Measurements from ENCODE around the gene BEGAIN.

DNA sequence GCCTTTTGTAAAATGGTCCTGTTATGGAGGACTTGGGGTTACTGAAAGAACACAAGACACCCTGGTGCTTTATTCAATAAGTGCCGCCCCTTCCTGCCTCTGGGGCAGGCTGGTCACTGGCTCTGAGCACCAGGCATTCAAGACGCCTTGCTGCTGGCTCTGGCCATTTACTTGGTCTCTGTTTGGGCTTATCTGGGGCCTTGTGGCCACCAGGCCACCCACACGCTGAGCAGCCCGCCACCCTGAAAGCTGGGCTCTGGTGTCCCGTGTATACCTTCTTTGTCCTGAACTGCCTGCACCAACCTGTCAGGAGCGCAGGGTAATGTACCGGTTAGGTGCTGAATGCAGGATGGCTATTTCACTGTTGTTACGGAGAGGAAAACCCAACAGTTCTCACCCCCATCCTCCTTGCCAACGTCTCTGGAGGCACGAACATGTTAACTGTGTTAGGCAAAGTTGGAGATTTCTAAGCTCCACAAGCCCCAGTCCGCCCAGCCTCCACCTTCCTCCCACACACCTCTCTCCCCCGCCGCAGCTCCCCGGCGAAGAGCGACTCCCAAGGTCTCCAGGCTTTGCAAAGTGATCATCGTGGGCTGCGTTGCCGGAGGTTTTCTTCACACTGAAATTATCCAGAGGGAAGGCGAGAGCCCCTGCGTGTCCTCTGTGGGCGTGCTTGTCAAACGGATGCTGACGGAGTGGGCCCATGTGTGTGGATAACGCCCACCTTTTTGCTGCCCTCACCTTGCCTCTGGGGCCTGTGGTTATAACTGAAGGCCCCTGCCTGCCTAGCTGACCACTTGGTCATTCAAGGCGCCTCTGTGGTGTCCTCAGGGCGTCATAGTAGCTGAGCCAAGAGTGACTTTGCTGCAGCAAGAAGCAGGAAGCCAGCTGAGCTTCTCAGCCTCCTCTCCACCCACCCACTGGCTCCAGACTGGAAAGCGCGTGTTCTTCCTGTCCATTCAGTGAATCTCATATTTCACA is 18.8 kb upstream of the BEGAIN start:
- TF ChIP-seq CTCF (IDR thresholded peaks at IDR 0.05) (no peak), POLR2A (IDR thresholded peaks at IDR 0.05) (no peak)

All from esophagus squamous epithelium (tissue), 4 donors.